Breast epithelium (tissue), 3 donors: ENCODE measurements around the gene FAM20C.

Source experiments
- CTCF ChIP-seq, 3 donors: fragments of 450-650 bp; IDR thresholded peaks; one replicate each; pipeline ENCODE4 v1.5.1; 2016 to 2017; ENCODE audit warnings: antibody characterized with exemption in 3 of 3, mild to moderate bottlenecking in 3 of 3, moderate library complexity in 3 of 3
- POLR2A ChIP-seq: fragments of 450-650 bp; IDR thresholded peaks from one replicate; pipeline ENCODE4 v1.6.1; 2016; ENCODE audit warnings: antibody characterized with exemption, mild to moderate bottlenecking, moderate library complexity

GRCh38 chr7:157771-158625 is 34.4 kb upstream of the FAM20C start:
- TF ChIP-seq POLR2A: no peak
- no peak for TF ChIP-seq CTCF (IDR thresholded peaks at IDR 0.05)
